NCI-H774 (cell line): ENCODE data around the gene EFEMP2.

Experiments
- DNase-seq: peaks from one replicate; lab custom pipeline; 2025; lab: John Stamatoyannopoulos, UW

Gene EFEMP2

GRCh38 chr11:65866509-65867283 lies 5.9 kb downstream of the EFEMP2 start:
- no peak for DNase-seq

GRCh38 chr11:65865550-65866172 lies 6.9 kb downstream of the EFEMP2 start:
- DNase-seq = no peak

- DNase-seq = no peak
These were observed 7.7 kb downstream of the EFEMP2 start for GRCh38 chr11:65864706-65865471.

GRCh38 chr11:65863889-65864705 lies 8.5 kb downstream of the EFEMP2 start:
- DNase-seq = no peak

GRCh38 chr11:65862941-65863888 lies 9.4 kb downstream of the EFEMP2 start:
- DNase-seq = no peak

GRCh38 chr11:65862191-65862735 lies 10.3 kb downstream of the EFEMP2 start:
- no peak for DNase-seq

GRCh38 chr11:65861533-65862183 lies 10.9 kb downstream of the EFEMP2 start:
- DNase-seq = no peak

GRCh38 chr11:65861165-65861505 lies 11.5 kb downstream of the EFEMP2 start:
- no peak for DNase-seq

- DNase-seq = peak; percentile 95
These were observed 12.1 kb downstream of the EFEMP2 start, which contains the start of gene MUS81 for GRCh38 chr11:65860278-65861164. Gene MUS81, plus strand, starts transcription at chr11:65860433. Its CDS starts 321 bp downstream, at chr11:65860754.

- no peak for DNase-seq
These were observed 12.8 kb downstream of the EFEMP2 start for GRCh38 chr11:65859812-65860277.

GRCh38 chr11:65859095-65859811 lies 13.3 kb downstream of the EFEMP2 start:
- DNase-seq = peak; percentile 96

- peak; percentile 32 for DNase-seq
These were observed 13.9 kb downstream of the EFEMP2 start for GRCh38 chr11:65858681-65859087.

- DNase-seq = peak; percentile 98
These were observed 14.5 kb downstream of the EFEMP2 start, which contains the start of gene CFL1 for GRCh38 chr11:65857853-65858680. Gene CFL1, minus strand, starts transcription at chr11:65858180. Its CDS starts 81 bp downstream, at chr11:65858099.

- DNase-seq = no peak
These were observed 15.1 kb downstream of the EFEMP2 start for GRCh38 chr11:65857500-65857852.

GRCh38 chr11:65856689-65857499 lies 15.7 kb downstream of the EFEMP2 start:
- DNase-seq = peak; percentile 71

- DNase-seq = no peak
These were observed 16.7 kb downstream of the EFEMP2 start for GRCh38 chr11:65855927-65856363.
